Activated T-cell treated with anti-CD3 and anti-CD28 coated beads for 1 hour (primary cell): ENCODE results near the gene IPCEF1.
"Not testable (repeated sequence)": the region's sequence is repeated elsewhere in the genome, so short reads cannot be mapped to it uniquely, and the experiment has no call there.

Source experiments
- DNase-seq: peaks from one replicate; pipeline ENCODE4 v3.0.0-alpha.2; 2020; ENCODE audit warnings: low read depth

Gene IPCEF1

DNA sequence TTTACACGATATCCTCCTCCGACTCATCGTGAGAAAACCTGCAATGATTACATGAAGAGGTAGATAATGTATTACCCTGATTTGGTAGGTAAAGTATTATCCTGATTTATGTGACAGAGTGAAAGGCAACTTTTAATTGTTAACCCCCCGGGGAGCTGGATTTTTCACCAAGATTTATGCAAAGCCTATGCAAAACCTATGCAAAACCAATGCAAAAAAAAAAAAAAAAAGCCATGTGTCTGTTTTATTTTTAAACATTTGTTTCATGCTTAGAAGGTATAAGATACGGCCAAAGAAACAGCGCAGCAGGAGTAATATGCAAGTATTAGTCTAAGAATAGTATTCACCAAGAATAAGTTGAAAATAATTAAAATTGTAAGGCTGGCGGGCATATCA is 109.9 kb downstream of the IPCEF1 start:
- DNase-seq = no peak

DNA sequence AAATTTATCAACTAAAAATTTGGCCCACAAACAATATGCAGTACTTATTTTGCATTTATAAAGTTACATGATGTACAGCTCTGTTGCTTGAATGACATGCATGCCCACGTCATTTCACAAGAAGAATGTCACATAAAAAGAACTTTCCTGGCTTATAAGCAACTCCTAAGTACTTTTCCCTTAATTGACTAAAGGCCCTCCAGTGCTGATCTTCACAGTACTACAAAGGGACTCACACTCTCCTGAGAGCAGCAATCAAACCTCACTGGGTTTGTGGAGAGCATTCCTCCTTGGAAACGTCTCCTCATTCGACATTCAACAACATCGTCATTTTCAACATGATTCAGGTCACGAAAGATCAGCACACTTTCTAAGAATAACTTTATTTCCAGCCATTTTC is 111.1 kb downstream of the IPCEF1 start:
- DNase-seq = no peak

DNA sequence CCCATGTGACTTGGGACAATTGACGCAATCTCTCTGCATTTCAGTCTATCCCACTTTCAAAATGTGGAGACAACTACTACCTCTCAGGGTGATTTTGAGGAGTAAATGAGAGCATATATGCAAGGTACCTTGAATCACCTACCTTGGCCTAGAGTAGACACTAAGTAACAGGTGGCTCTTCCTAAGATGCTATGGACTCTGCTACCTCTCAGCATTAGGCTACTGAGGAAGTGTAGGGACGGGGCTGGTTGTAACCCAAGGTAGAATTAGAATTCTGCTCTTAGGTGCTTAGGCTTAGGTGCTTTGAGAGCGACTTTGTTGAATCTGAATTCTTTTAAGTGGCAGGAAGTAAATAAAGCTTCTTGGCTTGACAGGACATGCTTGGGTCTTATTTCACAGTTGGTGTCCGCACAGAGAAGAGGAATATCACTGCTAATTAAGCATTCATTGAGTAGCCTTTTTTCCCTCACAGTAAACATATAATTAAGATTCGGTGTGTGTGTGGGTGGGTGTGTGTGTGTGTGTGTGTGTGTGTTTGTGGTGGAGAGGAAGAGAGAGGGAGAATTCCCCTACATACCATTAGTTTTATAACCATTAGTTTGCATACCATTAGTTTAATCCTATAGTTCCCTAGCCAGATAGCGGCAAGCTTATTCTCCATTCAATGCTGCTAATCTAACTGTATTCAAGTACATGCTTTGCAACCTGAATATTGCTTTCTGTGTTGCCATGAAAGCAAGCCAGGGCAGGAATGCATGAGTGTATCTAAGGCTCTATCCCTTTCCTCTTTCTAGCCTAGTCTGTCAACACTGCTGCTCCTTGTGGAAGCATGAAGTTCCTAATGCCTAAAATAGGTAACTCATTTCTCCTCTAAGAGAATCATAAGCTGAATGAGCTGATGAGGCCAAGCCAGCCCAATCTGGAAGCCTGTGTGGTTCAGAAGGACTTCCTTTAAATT is 112.5 kb downstream of the IPCEF1 start:
- no peak for DNase-seq

DNA sequence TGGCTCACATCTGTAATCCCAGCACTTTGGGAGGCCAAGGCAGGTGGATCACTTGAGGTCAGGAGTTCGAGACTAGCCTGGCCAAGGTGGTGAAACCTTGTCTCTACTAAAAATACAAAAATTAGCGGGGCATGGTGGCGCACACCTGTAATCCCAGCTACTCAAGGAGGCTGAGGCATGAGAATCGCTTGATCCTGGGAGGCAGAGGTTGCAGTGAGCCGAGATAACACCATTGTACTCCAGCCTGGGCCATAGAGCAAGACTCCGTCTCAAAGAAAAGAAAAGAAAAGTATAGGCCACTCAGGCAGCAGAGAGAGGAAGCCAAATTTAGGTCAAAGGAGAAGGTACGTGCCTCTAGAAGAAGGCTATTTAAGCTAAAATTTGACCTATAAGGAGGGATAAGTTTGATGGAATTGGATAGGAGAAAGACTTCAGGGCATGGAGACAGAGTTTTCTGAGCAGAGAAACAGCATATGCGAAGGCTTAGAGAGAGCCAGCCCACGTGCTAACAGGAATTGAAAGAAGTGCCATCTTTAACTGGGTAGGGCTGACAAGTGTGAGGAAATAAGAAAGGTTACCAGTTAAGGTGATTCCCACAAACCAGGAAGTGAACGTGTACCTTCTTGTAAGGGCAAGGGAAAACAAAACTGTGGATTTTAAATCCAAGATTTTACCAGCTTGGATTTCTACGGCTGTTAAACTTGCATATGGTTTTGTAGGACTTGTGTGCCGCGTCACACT is 113.8 kb downstream of the IPCEF1 start:
- no peak for DNase-seq

DNA sequence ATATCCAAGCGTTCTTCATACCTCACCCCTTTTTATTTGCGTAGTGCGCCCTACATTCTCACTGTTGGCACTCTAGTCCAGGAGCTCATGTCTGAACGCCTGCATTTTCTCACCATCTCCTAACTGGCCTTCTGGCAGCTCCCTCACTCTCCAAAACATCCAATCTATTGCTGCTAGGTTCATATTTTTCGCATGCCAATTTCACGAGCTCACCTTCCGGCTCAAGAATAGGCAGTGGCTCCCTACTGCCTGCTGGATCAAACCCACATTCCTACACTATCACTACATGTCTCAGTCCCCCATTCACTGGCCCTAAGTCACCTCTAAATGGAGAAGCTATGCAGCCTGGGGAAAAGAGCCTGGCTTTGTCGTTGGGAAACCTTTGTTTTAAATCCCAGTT is 115.0 kb downstream of the IPCEF1 start:
- DNase-seq = no peak

DNA sequence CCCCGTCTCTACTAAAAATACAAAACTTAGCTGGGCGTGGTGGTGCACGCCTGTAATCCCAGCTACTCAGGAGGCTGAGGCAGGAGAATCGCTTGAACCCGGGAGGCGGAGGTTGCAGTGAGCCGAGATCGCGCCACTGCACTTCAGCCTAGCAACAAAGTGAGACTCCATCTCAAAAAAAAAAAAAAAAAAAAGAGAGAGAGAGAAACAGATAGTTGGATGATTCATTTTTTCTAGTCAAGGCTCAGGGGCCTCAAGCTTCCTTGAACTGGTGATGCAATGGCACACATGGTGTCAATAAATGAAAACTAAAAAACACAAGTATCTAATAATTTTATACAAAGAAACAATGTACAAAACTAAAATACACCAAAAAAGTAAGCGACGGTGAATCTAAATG is 115.5 kb downstream of the IPCEF1 start:
- not testable (repeated sequence) for DNase-seq

DNA sequence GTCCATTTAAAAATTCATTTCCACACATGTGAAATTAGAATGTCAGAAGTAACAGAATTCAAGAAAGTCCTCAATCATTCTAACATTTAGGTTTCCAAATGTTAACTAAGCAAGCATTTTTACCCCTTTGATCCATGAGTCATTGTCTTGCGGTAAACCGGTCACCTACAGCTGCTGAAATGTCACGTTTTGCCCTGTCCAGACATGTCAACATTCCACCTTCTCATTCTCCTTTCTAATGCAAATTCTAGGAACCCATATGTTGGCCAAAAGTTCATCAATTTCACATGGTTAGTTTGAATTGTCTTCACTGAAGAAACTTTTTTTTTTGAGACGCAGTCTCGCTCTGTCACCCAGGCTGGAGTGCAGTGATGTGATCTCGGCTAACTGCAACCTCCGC is 117.2 kb downstream of the IPCEF1 start:
- no peak for DNase-seq

DNA sequence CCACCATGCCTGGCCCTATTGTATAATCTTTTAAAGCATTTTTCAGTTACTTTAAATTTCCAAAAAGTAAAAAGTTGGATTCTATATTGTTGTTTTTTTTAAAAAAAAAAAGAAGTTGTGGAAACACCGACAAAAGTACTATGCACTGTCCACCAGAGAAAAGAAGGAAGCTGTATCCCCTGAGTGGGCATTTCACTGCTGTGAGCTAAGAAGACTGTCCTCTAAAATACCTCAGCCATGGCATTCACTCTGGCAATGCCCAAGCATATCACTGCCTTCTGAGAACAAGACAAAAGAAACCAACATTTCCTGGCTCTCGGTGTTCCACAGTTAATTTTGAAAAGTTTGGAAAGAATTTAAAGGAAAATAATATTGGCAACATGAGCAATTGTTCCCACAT is 117.8 kb downstream of the IPCEF1 start:
- no peak for DNase-seq

DNA sequence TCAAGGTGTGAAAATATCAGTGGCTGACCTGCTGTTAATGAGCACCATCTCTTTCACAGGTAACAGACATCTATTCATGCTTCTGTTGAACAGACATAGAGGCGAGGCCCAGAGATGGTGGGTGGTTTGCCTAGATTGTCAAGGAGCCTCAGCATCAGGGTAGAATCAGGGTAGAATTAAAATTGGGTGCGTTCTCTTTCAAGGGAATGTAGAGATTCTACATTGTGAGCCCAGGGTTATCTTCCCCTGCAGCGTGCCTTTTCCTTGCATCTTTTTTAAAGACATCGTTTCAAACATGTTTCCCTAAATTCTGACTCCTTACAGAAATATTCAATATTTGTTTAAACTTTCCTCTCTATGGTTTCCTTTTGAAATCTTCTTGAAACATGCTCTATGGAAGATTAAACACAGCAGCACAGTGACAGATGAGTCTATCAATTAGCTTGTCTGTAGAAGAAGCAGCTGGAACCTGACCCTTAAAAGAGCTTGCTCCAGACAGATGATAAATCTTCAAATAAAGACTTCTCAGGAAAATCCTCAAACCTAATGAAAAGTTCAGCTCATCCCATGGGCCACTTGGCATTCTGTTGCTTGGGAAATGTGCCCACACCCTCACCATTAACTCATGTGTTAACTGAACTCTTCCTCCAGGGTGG is 119.8 kb downstream of the IPCEF1 start:
- DNase-seq = no peak

DNA sequence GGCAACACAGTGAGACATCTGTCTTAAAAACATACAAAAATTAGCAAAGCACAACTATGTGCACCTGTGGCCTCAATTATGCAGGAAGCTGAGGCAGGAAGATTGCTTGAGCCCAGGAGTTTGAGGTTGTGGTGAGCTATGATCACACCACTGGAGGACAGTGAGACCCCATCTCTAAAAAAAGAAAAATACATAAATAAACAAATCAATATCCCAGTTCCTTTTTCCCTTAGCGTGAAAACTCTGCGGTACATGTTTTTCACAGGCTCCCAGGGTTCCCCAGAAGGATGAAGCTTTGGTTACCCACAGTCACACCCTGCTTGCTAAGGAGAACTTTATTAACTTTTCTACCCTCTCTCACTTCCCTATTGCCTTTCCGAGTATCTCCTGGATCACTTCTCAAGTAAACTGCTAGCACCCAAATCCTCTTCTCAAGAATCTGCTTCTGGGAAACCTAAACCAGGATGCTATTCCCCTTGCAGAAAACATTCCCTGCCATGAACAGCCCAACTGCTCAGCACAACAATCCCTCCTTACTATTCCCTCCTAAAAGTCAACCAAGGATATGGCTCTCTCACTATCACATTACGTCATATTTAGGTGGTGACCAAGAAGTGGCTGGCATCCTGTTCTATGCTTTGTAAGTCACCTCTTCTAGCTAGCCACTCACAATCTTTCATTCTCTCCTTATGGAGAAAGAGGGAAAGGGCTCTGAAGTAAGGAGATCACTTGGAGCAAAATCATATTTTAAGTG is 122.4 kb downstream of the IPCEF1 start:
- no peak for DNase-seq

DNA sequence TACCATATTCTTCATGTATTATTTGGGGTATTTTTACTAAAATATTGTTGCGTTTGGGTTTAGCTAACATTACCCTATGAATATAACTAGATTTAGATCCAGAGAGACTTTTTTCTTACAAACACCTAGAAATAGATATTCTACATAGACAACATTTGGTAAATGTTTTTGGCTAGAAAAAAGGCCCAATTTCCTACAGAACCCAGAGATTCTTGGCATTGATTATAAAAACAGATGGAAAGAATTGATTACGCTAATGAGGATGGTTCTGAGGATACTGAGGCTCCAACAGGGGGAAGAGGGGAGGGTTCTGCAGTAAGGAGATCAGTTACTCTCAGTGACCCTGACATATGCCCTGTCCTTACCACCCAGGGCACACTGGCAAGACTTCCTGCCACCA is 123.2 kb downstream of the IPCEF1 start:
- no peak for DNase-seq

DNA sequence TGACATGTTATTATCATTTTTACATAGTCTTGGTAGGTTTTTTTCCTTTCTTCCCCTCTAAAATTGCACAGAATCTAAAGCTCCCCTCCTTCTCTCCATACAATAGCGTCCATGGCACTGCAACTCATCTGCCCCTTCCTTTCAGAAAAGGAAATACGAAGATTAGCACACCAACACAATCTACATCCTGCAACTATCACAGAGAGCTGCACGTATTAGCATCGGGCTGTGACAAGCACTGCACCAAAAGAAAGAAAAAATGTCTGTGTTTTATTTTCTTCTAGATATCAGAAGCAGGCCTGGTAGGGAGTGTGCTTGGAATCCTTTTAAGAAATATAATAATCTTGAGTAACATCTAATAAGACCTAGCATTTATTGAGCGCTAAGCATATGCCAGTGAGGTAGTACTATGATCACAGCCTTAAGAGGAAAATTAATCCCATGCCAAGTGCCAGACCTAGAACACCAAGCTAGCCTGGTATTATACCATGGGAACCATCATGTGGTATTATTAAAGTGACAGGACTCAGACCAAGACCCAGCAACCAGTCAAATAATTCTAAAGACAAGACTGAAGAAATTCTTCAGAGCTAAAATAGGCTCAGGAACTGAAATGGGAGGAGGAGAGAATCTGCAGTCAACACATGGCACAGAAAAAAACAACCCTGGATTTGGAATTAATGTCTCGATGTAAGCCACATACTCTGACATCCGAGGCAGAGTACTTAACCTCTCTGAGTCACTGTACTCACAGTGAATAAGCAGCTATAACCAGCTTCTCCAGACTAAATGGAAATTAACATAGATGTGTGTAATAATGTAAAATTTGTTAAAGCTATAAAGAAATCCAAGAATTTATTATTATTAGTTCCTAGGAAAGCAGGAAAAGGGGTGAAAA is 124.3 kb downstream of the IPCEF1 start:
- no peak for DNase-seq

DNA sequence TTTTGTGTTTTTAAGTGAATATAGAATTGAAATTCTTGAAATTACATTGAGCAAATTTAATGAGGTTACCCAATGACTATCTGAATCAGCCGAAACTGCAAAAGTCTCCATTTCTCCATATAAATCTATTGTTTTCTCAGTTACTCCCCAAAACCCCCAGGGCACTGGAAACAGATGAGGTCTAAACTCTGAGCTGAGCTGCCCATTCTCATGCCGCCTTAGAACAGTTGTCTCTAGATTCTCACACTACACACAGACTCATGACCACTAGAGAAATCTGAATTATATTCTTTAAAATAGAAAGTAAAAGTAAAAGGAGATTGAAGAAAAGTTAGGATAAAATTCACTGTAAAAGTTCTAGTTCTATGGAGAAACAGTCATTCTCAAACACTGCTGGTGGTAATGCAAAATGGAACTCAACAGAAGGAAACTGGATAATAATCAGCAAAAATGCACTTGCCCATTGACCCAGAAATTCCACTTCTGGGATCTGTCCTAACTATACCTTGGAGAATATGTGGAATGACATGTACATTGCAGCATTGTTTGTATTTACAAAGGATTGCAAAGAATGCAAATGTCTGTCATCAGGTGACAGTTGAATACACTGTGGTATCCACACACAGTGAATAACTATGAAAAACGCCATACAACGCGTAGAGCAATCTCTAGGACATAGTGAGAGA is 125.5 kb downstream of the IPCEF1 start:
- no peak for DNase-seq

DNA sequence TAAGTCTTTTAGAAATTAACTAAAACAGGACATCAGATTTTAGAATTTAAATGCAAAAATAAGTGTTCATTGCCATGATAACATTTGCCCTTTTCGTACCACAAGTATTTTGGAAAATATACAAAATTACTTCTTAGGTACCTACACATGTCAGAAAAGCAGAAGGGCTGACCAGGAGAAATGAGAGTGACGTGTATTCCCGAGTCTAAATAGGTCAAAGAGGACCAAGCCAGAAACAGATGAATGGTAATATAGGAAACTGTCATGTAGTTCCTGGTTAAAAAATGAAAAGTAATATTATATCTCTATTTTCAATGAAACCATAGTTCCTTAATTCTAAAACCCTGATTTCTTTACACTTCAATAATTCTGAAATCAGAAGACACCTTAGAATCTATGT is 126.2 kb downstream of the IPCEF1 start:
- DNase-seq = no peak

DNA sequence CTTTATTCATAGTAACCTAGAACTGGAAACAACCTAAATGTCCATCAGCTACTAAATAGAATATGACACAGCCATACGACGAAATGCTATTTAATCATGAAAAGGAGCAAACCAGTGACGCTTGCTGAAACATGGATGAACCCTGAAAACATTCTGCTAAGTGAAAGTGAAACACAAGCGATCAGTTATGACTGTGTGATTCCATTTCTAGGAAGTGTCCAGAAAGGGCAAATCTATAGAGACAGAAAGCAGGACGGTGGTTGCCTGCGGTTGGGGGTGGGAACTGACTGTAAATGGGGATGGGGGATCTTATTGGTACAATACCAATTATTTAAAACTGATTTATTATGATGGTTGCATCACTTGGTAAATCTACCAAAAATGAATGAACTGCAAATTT is 126.8 kb downstream of the IPCEF1 start:
- no peak for DNase-seq

DNA sequence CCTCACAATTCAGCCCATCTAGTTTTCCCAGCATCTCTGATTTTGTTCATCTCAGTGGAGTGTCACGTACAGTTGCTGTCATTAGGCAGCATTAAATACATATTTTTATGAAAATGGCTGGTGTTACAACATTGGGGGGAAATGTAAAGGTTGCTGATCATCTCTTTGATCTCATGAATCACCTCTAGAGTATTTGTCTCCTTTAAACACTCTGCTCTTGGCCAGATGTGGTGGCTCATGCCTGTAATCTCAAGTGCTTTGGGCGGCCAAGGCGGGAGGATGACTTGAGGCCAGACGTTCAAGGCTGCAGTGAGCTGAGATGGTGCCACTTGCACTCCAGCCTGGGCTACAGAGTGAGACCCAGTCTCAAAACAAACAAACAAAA is 128.1 kb downstream of the IPCEF1 start:
- DNase-seq = no peak

DNA sequence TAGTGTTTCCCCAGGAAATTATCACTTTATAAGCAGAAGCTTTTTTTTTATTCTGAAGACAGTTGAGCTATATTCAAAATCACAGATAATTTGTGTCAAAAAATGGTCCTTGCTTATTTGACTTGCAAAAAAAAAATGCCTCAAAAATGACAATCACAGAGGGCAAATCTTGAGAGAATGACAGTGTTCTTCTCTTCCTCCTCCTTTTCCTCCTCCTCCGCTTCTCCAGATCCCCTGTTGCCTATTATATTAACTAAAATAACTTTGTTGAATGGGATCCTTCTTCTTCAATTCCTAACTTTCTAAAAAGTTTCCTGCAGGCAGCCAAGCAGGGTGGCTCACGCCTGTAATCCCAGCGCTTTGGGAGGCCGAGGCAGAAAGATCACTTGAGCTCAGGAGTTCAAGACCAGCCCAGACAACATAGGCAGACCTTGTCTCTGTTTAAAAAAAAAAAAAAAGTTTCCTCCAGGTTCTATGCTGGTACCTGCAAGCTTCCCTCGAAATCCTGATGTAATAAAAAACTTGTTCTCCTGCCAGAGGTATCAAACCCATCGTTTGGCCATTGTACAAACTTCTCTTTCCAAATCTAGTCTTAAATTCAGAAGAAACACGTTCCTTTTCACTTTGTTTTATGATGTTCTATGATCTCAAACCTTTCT is 128.6 kb downstream of the IPCEF1 start:
- no peak for DNase-seq

DNA sequence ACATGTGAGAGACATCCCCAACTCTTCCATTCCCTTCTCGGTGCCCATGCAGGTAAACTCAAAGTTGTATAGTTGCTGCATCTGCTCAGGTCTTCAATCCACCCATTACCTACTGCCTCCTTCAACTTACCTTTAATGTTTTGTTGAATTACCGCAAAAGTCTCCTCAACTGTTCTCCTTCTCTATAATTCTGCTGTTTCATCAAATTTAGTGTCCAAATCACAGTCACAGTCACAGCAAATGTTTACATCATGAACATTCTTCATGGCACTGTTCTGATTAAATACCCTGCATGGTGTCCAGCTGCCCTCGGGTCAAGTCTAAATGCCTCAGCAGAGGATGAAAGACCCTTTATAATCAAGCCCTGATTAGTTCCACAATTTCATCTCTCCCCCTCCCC is 130.1 kb downstream of the IPCEF1 start:
- no peak for DNase-seq

DNA sequence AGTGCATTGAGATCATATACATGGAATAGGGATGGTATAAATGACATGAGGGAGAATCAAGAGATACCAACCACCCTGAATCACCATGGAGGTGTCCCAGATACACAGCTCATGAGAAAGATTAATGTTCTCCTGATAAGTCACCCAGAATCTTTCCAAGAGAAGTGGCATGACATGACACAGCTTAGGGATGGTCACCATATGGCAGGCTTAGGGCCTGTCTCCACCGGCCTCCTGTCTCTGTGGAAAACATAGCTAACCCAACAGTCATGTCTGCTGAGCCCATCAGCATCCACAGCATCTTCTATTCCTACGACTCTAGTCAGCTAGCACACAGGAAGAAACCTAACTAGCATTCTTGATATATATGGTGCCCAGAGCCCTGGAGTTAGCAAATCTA is 133.3 kb downstream of the IPCEF1 start:
- no peak for DNase-seq

DNA sequence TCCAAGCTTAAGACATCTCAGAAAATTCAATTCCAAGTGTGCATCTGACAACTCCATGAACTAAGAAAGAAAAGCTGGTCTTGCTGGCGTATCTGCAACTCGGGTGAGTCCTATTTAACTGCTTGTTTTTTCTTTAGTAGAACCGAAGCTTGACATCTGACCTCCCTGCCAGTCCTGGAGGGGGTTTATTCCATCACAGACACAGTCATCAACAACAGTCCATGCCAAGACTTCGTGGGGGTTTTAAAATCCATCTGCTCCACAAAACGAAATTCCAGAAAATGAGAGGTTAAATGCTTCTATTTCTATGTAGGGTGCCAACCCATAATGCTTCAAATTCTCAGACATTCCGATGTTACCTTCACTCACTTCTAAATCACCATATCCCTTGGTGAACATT is 133.9 kb downstream of the IPCEF1 start:
- DNase-seq = no peak
